Measurements from ENCODE around the gene IFT81.
"Not testable (repeated sequence)": the region's sequence is repeated elsewhere in the genome, so short reads cannot be mapped to it uniquely, and the experiment has no call there.

IFT81 gene

GRCh38 chr12:110108309-110109036 lies 15.7 kb upstream of the IFT81 start:
- no peak for DNase-seq

- DNase-seq, result peak in 1 of 2 experiments; percentile 35
Observed at GRCh38 chr12:110109037-110109836, 14.9 kb upstream of the IFT81 start.

GRCh38 chr12:110109837-110110535 lies 14.2 kb upstream of the IFT81 start:
- DNase-seq, result no peak

GRCh38 chr12:110111476-110112334 lies 12.5 kb upstream of the IFT81 start:
- DNase-seq, result no peak

- DNase-seq, result no peak
Observed at GRCh38 chr12:110112335-110112660, 11.9 kb upstream of the IFT81 start.

GRCh38 chr12:110114528-110114937 lies 9.6 kb upstream of the IFT81 start:
- DNase-seq, result no peak

GRCh38 chr12:110115675-110116074 lies 8.5 kb upstream of the IFT81 start:
- no peak for DNase-seq

- DNase-seq, result no peak
Observed at GRCh38 chr12:110116623-110117022, 7.5 kb upstream of the IFT81 start.

- DNase-seq, result not testable (repeated sequence)
Observed at GRCh38 chr12:110117210-110117609, 6.9 kb upstream of the IFT81 start.

- DNase-seq, result no peak
Observed at GRCh38 chr12:110117956-110118685, 6.0 kb upstream of the IFT81 start.

- no peak for DNase-seq
Observed at GRCh38 chr12:110122929-110123328, 1.2 kb upstream of the IFT81 start.

GRCh38 chr12:110123919-110124268 lies 263 bp upstream of the IFT81 start:
- no peak for DNase-seq

GRCh38 chr12:110126557-110126956 lies 2.4 kb downstream of the IFT81 start:
- DNase-seq, result no peak

- DNase-seq, result no peak
Observed at GRCh38 chr12:110134691-110135411, 10.7 kb downstream of the IFT81 start.

- no peak for DNase-seq
Observed at GRCh38 chr12:110135806-110136205, 11.6 kb downstream of the IFT81 start.

- no peak for DNase-seq
Observed at GRCh38 chr12:110137786-110138185, 13.6 kb downstream of the IFT81 start.

- no peak for DNase-seq
Observed at GRCh38 chr12:110141389-110141788, 17.2 kb downstream of the IFT81 start.

GRCh38 chr12:110146986-110147385 lies 22.8 kb downstream of the IFT81 start:
- DNase-seq, result no peak

- DNase-seq, result no peak
Observed at GRCh38 chr12:110149086-110149660, 25.0 kb downstream of the IFT81 start.

GRCh38 chr12:110156766-110157165 lies 32.6 kb downstream of the IFT81 start:
- no peak for DNase-seq

- DNase-seq, result no peak
Observed at GRCh38 chr12:110157539-110157938, 33.4 kb downstream of the IFT81 start.
